Activated naive CD4-positive, alpha-beta T cell treated with Interleukin-2 at 50 U/mL for 16 hours (primary cell): ENCODE results near the gene PTPN20.
"Not testable (repeated sequence)": the region's sequence is repeated elsewhere in the genome, so short reads cannot be mapped to it uniquely, and the experiment has no call there.

ENCODE experiments used
- DNase-seq: peaks from one replicate; pipeline ENCODE4 v3.0.0-alpha.2; 2020

The PTPN20 gene

GRCh38 chr10:46911144-46911876, at the start of gene PTPN20:
PTPN20 (plus strand) TSS chr10:46911428; CDS start chr10:46932500, 21,072 bp downstream.
- not testable (repeated sequence) for DNase-seq

GRCh38 chr10:46869716-46870115, 41.5 kb upstream of the PTPN20 start:
- DNase-seq = not testable (repeated sequence)

- DNase-seq = not testable (repeated sequence)
Measured at GRCh38 chr10:46871583-46871982, 39.6 kb upstream of the PTPN20 start.

DNA sequence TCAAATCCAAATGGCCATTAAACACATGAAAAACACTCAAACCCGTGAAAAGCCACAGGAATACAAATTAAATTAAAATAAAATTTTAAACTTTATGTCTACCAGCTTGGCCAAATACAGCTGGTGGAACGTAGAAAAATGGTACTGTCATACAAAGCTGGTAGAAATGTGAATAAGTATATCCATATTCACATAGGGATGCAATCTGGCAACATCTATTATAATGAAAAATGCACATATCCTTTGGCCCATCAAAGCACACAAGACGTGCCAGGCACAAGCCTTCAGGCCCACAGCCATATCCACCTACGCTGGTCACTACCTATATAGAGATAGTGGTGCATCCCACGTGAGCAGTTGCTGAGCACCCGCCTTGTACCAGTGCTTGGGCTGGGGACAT, 35.9 kb upstream of the PTPN20 start:
- DNase-seq = not testable (repeated sequence)

GRCh38 chr10:46876773-46877172, 34.5 kb upstream of the PTPN20 start:
- DNase-seq = not testable (repeated sequence)

DNA sequence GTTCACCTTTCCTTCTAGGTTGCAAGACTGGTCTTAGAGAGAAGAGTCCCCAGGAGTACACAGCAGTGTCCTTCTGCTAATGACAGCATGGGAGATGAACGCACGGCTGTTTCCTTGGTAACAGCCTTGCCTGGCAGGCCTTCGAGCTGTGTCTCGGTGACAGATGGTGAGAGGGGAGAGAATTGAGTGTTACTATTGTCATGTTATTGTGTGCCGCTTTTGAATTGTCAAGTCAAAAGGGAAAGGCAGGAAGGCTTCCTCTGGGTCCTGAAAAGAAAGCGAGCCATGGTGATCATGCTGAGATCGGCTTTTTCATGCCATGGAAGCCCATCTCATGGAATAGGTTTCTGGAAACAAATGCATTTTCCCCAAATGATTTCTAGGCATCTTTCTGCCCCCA, 32.5 kb upstream of the PTPN20 start:
- not testable (repeated sequence) for DNase-seq

DNA sequence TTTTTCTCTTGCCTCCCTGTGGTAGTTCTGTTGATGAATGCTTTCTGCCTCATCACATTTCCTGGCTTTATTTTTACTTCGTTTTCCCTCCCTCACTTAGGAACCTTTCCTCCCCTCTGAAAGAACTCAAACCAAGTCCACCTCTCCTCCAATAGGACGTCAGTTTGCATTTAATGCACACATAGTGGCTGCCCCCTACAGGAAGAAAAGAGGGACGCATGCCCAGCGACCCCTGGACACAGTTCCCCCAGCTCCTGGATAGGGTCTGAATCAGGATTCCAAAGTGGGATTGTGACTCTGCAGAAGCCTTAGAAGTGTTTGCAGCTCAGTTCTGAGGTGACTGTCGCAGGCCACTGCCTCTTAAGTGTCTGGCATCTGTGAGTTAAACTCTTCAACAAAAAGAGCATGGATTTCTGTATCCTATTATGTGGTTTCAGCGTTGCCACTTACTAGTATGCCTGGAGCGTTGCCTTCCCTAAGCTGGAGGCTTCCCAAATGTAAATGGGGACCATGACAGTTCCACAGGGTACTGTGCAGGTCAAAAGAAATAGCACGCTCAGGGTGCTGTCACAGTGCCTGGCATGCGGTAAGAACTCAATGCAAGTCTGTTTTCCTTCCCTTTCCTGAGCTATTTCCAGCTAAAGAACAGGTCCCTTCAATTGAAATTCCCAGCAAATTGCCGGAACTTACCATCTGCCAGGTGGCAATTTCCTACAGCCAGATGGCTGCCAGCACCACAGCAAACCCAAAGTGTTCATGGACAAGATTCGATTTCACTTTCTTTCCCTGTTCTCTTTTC, 20.2 kb upstream of the PTPN20 start:
- not testable (repeated sequence) for DNase-seq

DNA sequence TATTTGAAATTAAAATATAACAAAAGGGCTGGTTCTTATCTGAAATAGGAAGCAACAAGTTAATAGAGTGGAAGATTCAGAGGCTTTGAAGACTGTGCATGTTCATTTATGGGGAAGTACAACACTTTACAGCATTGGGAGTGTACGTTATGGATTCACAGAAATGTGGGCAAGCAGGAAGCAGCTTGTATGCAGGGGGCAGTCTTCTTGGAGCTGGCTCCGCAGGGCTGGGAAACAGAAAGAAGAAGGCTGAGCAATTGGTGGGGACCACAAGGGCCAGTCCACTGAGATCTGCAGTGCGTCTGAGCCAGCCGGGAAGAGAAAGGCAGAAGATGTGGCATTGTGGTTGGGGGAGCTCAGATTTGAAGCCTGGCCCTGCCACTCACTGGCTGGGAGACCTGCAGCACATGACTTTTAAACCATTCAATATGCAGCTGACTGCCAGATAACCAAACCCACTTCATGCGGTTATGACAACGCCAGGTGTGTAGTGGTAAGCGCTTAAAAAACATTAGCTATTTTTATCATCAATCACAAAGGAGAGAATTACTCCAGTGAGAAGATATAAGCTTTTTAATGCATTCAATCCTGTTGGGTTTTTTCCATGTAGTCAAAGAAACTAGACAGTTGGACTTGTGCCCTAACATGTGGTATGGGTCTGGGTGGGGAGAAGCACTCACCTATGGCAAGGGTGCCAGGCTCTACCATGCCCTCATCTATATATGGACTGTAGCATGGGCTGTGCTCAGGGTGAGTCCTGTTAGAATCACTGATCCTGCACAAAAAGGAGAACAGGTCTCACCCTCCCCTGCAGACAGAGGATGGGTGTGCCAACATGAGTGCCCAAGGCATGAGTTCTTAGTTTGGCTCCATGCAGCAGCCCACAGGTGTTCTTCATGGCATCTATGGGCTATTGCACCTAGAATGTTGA, 14.2 kb upstream of the PTPN20 start:
- DNase-seq = not testable (repeated sequence)

DNA sequence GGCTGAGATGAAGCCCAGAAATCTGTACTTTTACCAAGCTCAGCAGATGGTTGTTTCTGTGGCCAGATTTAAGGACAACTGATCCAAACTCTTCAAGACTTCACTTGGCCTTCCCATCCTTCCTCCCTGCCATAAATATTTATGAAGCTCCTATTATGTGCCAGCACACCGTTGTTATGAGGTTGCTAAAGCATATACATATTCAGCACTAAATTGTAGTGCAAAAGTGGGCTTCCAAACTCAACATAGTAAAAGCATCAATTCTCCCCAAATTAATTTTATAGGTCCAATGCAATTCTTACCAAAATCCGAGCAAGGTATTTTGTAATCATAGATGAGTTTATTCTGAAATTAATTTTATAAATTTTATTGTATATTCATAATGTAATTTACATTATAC, 10.0 kb upstream of the PTPN20 start:
- not testable (repeated sequence) for DNase-seq

DNA sequence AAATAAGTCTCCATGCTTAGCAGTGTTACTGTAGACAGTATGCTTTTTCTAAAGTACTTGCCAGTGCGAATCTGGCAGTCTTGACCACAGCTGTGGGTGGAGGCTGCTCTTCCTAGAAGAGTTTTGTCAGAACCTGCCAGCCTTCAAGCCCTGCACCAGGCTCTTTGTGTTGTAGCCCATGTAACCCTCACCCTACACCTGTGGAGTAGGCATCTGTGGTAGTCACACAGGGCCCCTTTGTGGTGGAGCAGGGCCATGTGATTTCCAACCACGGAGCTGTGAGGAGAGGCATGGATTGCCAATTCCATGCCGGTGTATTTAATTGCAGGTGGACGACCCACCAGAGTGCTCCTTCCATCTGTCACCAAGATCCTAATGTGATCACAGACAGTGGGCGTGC, 7.4 kb upstream of the PTPN20 start:
- DNase-seq = not testable (repeated sequence)

GRCh38 chr10:46906359-46906758, 4.9 kb upstream of the PTPN20 start:
- DNase-seq = not testable (repeated sequence)

GRCh38 chr10:46907185-46908117, 3.8 kb upstream of the PTPN20 start:
- DNase-seq = not testable (repeated sequence)

DNA sequence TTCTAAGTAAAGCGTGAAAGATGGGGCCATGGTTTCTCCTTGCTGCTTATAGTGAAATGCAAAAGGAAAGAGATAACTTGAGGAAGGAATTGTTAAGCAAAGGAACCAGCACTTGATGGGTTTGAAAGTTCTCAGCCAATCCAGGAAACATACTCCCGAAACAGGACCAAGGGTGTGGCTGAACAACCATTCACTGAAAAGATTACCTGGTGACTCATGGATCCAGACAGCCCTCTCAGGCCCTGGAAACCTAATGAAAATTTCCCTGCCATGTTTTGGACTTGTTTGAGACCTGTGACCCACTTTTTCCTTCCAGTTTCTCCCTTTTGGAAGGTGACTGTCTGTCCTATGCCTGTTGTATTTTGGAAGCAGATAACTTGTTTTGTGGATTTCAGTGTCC, 11.3 kb downstream of the PTPN20 start:
- not testable (repeated sequence) for DNase-seq

GRCh38 chr10:46925156-46925555, 13.9 kb downstream of the PTPN20 start:
- not testable (repeated sequence) for DNase-seq

- not testable (repeated sequence) for DNase-seq
Measured at GRCh38 chr10:46925853-46926252, 14.6 kb downstream of the PTPN20 start.

DNA sequence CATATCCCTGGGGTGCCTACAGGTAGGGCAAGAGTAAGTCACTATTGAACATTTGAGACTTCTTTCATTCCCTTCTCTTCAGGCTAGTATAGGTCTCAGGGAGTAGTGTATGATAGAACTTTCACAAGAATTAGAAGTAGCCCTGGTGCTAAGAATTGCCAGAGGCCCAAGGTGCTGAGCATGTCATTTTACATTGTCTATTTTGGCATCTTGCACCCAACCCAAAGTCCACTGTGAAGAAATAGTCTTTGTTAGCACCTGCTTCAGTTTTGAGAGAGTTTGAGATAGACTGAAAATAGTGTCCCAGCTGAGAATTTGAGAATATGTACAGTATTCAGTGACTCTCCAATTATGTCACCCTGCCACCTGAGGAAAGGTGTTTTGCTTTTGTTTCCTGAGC, 17.6 kb downstream of the PTPN20 start:
- DNase-seq = not testable (repeated sequence)

- not testable (repeated sequence) for DNase-seq
Measured at GRCh38 chr10:46932383-46932782, 21.2 kb downstream of the PTPN20 start.

DNA sequence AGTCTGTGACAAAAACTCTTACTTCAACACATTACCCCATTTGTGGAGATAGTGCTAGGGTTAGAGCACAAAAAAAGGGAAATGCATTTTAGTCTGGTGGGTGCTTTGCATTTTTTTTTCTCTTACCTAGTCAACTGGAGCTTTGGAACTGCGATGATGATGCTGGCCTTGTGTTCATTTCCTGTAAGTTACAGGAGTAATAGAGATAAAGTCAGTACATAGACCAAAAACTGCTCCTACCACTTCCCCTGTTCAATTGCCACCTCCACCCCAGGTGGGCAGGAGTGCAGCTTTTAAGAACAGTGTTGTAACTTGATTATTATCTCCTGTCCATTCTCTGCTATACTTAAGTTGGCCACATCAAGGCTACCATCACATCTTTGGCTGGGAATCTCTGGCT, 29.9 kb downstream of the PTPN20 start:
- not testable (repeated sequence) for DNase-seq

DNA sequence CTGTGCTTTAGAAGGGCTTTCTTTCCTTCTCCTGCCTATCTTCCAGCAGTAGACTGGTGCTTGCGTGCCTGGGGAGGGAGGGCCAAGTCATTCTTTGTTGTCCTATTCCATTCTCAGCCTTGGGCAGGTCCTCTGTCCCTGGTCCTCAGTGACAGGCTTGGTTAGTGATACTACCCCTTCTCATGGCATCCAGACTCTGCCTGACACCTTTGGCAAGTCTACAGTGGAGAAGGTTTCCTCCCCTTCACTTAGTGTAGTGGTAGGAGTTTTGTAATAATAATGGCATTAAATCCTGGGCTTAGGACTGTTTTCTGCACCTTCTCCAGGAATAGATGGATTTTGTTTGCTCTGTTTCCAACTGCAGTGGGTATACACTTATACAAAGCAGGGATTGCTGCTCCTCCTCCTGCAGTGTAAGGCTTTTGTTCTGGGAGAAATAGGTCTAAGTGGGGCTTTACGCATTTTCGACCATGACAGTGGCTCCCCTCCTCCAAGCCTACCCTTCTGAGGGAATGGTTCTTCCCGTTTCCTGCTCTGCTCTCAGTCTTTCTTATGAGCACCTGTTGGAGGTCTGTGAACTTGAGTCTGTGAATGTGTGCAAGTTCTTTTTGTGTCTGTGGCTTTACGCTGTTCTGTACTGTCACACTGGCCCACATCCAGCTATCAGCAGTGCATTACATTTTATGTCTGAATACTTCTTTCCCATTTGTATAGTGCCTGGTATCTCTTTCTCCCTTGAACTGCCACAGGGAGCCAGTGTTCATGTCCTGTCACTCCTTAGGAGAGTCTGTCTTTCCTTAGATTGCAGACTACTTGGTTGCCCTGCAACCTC, 37.7 kb downstream of the PTPN20 start:
- DNase-seq = not testable (repeated sequence)

GRCh38 chr10:46952540-46952939, 41.3 kb downstream of the PTPN20 start:
- DNase-seq = not testable (repeated sequence)

GRCh38 chr10:46960742-46961141, 49.5 kb downstream of the PTPN20 start:
- DNase-seq = not testable (repeated sequence)
